HG03159 (cell line): ENCODE results near the gene ZNF681.
"Not testable (repeated sequence)": the region's sequence is repeated elsewhere in the genome, so short reads cannot be mapped to it uniquely, and the experiment has no call there.

Experiments
- ATAC-seq: cut with Tn5 transposase; IDR thresholded peaks from one replicate; pipeline ENCODE4 v1.9.1; 2021; ENCODE audit warnings: mild to moderate bottlenecking, moderate library complexity; ENCODE audit not compliant: unreplicated experiment

ZNF681 gene

GRCh38 chr19:23698711-23699520 is 59.8 kb downstream of the ZNF681 start:
- no peak for ATAC-seq

DNA sequence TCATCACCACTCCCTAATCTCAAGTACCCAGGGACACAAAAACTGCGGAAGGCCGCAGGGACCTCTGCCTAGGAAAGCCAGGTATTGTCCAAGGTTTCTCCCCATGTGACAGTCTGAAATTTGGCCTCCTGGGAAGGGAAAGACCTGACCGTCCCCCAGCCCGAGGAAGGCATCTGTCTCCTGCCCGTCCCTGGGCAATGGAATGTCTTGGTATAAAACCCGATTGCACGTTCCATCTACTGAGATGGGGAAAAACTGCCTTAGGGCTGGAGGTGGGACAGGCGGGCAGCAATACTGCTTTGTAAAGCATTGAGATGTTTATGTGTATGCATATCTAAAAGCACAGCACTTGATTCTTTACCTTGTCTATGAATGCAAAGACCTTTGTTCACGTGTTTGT is 65.8 kb downstream of the ZNF681 start:
- ATAC-seq = not testable (repeated sequence)
